ENCODE measurements around the gene CYP1B1.

DNA sequence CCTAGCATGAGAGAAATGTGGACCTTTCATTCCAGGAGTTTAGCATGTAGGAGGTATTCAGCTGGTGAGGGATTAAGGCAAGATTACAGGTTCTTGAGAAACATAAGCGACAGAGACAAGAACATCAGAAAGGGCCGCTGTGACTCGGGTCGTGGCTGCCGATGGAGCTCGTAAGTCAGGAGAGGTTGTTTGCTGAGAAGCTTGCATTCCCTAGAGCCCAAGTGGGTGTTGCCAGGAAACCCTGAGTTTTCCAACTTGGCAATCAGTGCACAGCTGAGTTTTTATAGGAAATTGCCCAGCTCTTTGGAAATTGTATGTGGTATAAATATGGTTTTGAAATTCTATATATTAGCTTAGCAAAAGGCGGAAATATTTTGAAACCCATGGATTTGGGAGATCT lies 46.4 kb upstream of the CYP1B1 start:
- no peak for TF ChIP-seq POLR2A (IDR thresholded peaks at IDR 0.05; ENCODE audit: extremely low read depth, insufficient read length)
- TF ChIP-seq, protein P1, sequence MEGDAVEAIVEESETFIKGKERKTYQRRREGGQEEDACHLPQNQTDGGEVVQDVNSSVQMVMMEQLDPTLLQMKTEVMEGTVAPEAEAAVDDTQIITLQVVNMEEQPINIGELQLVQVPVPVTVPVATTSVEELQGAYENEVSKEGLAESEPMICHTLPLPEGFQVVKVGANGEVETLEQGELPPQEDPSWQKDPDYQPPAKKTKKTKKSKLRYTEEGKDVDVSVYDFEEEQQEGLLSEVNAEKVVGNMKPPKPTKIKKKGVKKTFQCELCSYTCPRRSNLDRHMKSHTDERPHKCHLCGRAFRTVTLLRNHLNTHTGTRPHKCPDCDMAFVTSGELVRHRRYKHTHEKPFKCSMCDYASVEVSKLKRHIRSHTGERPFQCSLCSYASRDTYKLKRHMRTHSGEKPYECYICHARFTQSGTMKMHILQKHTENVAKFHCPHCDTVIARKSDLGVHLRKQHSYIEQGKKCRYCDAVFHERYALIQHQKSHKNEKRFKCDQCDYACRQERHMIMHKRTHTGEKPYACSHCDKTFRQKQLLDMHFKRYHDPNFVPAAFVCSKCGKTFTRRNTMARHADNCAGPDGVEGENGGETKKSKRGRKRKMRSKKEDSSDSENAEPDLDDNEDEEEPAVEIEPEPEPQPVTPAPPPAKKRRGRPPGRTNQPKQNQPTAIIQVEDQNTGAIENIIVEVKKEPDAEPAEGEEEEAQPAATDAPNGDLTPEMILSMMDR (IDR thresholded peaks at IDR 0.05; ENCODE audit: low read depth, low read length): no peak
